Measurements from ENCODE around the gene C2orf92.

Gene C2orf92

GRCh38 chr2:97699765-97700444 lies 30.4 kb downstream of the C2orf92 start:
- TF ChIP-seq CTCF (IDR thresholded peaks at IDR 0.05; ENCODE audit: poor library complexity, severe bottlenecking): peak; percentile 66
- Histone ChIP-seq H3K36me3 (ENCODE audit: low read depth) (no peaks in the 10 kb centered on the region), H3K9me3 (ENCODE audit: severe bottlenecking) (no peaks in the 10 kb centered on the region), H3K4me1 (ENCODE audit: insufficient read depth, poor library complexity, severe bottlenecking) (no peaks in the 10 kb centered on the region), H3K27ac (ENCODE audit: poor library complexity, severe bottlenecking) (no peak overlapping the region), H3K27me3 (ENCODE audit: insufficient read depth, poor library complexity, severe bottlenecking) (no peaks in the 10 kb centered on the region), H3K4me3 (ENCODE audit: severe bottlenecking) (no peak overlapping the region)
- ATAC-seq (ENCODE audit: low read depth) (peak; percentile 80), DNase-seq (ENCODE audit: low spot score) (no peak)

- Histone ChIP-seq H3K27me3 (ENCODE audit: insufficient read depth, poor library complexity, severe bottlenecking) (no peaks in the 10 kb centered on the region), H3K4me3 (ENCODE audit: severe bottlenecking) (no peak overlapping the region), H3K27ac (ENCODE audit: poor library complexity, severe bottlenecking) (no peak overlapping the region), H3K9me3 (ENCODE audit: severe bottlenecking) (no peaks in the 10 kb centered on the region), H3K4me1 (ENCODE audit: insufficient read depth, poor library complexity, severe bottlenecking) (no peaks in the 10 kb centered on the region), H3K36me3 (ENCODE audit: low read depth) (no peaks in the 10 kb centered on the region)
- ATAC-seq (ENCODE audit: low read depth): no peak
- no peak for DNase-seq (ENCODE audit: low spot score)
- TF ChIP-seq CTCF (IDR thresholded peaks at IDR 0.05; ENCODE audit: poor library complexity, severe bottlenecking): no peak
These were observed 31.7 kb downstream of the C2orf92 start for GRCh38 chr2:97701186-97701585.

DNA sequence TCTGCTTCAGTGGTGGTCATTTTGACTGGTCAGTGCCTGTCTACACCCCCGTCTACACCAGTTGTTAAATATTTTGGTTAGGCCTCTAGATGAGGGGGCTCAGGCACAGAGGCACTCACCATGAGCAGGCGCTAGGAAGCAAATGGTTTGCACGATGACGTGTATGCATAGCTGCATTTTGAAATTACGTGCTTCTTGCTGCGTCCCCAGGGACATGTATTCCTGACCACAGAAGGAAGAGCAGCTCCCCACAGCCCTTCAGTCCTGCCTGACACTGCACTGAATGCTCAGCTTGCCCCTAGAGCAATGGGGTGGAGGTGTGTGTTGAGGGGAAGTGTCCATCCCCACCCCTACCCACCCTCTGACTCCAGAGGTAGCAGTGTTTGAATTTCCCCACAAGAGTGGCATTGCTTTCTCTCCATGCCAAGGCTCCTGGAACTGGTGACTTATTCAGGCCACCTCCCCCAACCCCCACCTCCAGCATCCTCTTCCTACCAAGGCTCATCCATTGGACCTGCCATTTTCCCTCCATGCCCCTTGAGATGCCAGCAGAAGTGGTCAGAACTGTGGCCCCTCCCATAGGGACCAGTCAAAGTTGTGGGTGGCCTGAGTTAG lies 32.4 kb downstream of the C2orf92 start:
- DNase-seq (ENCODE audit: low spot score): no peak
- no peaks in the 10 kb centered on the region for H3K4me1 ChIP-seq (ENCODE audit: insufficient read depth, poor library complexity, severe bottlenecking)
- no peaks in the 10 kb centered on the region for H3K9me3 ChIP-seq (ENCODE audit: severe bottlenecking)
- TF ChIP-seq CTCF (IDR thresholded peaks at IDR 0.05; ENCODE audit: poor library complexity, severe bottlenecking): no peak
- H3K27ac ChIP-seq (ENCODE audit: poor library complexity, severe bottlenecking): no peak overlapping the region
- H3K36me3 ChIP-seq (ENCODE audit: low read depth): no peaks in the 10 kb centered on the region
- H3K27me3 ChIP-seq (ENCODE audit: insufficient read depth, poor library complexity, severe bottlenecking): no peaks in the 10 kb centered on the region
- no peak overlapping the region for H3K4me3 ChIP-seq (ENCODE audit: severe bottlenecking)
- ATAC-seq (ENCODE audit: low read depth): no peak

GRCh38 chr2:97702731-97703470 lies 33.4 kb downstream of the C2orf92 start:
- Histone ChIP-seq H3K9me3 (ENCODE audit: severe bottlenecking) (no peaks in the 10 kb centered on the region), H3K27ac (ENCODE audit: poor library complexity, severe bottlenecking) (no peak overlapping the region), H3K4me3 (ENCODE audit: severe bottlenecking) (no peak overlapping the region), H3K27me3 (ENCODE audit: insufficient read depth, poor library complexity, severe bottlenecking) (no peaks in the 10 kb centered on the region), H3K36me3 (ENCODE audit: low read depth) (no peaks in the 10 kb centered on the region), H3K4me1 (ENCODE audit: insufficient read depth, poor library complexity, severe bottlenecking) (no peaks in the 10 kb centered on the region)
- no peak for DNase-seq (ENCODE audit: low spot score)
- TF ChIP-seq CTCF (IDR thresholded peaks at IDR 0.05; ENCODE audit: poor library complexity, severe bottlenecking): no peak
- no peak for ATAC-seq (ENCODE audit: low read depth)
